HUES64 (cell line): ENCODE results near the gene KLHL29.

ENCODE experiments used
- H3K27ac ChIP-seq: 2 replicates; pipeline ENCODE4 v1.7.0; 2013; ENCODE audit warnings: low read depth, low read length, inconsistent platforms
- H3K27me3 ChIP-seq: 2 replicates; pipeline ENCODE4 v1.6.1; 2013; ENCODE audit warnings: mild to moderate bottlenecking, low read length; ENCODE audit not compliant: insufficient read depth
- H3K36me3 ChIP-seq: 2 replicates; pipeline ENCODE4 v1.6.1; 2013; ENCODE audit warnings: mild to moderate bottlenecking, low read length; ENCODE audit not compliant: insufficient read depth
- H3K4me1 ChIP-seq: 2 replicates; pipeline ENCODE4 v1.6.1; 2013; ENCODE audit warnings: mild to moderate bottlenecking, low read length, moderate library complexity; ENCODE audit not compliant: insufficient read depth
- H3K4me3 ChIP-seq: 2 replicates; pipeline ENCODE4 v1.5.1; 2013; ENCODE audit warnings: mild to moderate bottlenecking, low read length, moderate library complexity
- H3K9ac ChIP-seq: 2 replicates; pipeline ENCODE4 v1.6.1; 2013; ENCODE audit warnings: mild to moderate bottlenecking, low read depth, low read length
- H3K9me3 ChIP-seq: 2 replicates; pipeline ENCODE4 v1.6.1; 2013; ENCODE audit warnings: low read depth, low read length; ENCODE audit not compliant: insufficient read depth
- WGBS: fragments of 150-250, 120-280 bp; methylation state at CpG from one replicate; pipeline ENCODE4 v1.1.7; 2013; ENCODE audit warnings: missing lambda C conversion rate; 5-methylcytosine and 5-hydroxymethylcytosine counted together

KLHL29 gene

GRCh38 chr2:23478933-23479683 is 94.1 kb downstream of the KLHL29 start:
- WGBS: 84% methylated on average over 20 of the region's 20 CpGs
- peaks cover 45% of the 10 kb centered on the region for H3K4me1 ChIP-seq
- H3K27ac ChIP-seq: no peak overlapping the region
- no peak overlapping the region for H3K9ac ChIP-seq
- H3K27me3 ChIP-seq: peaks cover 12% of the 10 kb centered on the region
- H3K9me3 ChIP-seq: no peaks in the 10 kb centered on the region
- no peaks in the 10 kb centered on the region for H3K36me3 ChIP-seq
- H3K4me3 ChIP-seq: no peak overlapping the region

- H3K4me1 ChIP-seq: peaks cover 30% of the 10 kb centered on the region
- WGBS: 77% methylated on average over 16 of the region's 17 CpGs
- peak overlapping the region; percentile 32; the same call in 1 of the 2 replicates for H3K9ac ChIP-seq
- H3K9me3 ChIP-seq: no peaks in the 10 kb centered on the region
- no peaks in the 10 kb centered on the region for H3K36me3 ChIP-seq
- 0 out of 2 replicates have a peak, but pooled peaks cover 3% of the 10 kb centered on the region for H3K27me3 ChIP-seq
- no peak overlapping the region for H3K4me3 ChIP-seq
- peak overlapping the region; percentile 80 for H3K27ac ChIP-seq
Measured at GRCh38 chr2:23480957-23481797, 96.2 kb downstream of the KLHL29 start.

GRCh38 chr2:23482188-23482587 is 97.2 kb downstream of the KLHL29 start:
- no peaks in the 10 kb centered on the region for H3K36me3 ChIP-seq
- H3K4me1 ChIP-seq: peaks cover 24% of the 10 kb centered on the region
- WGBS: 89% methylated on average over 9 of the region's 9 CpGs
- no peak overlapping the region for H3K27ac ChIP-seq
- no peaks in the 10 kb centered on the region for H3K9me3 ChIP-seq
- H3K4me3 ChIP-seq: no peak overlapping the region
- no peak overlapping the region for H3K9ac ChIP-seq
- H3K27me3 ChIP-seq: no peaks in the 10 kb centered on the region

- H3K9ac ChIP-seq: no peak overlapping the region
- no peaks in the 10 kb centered on the region for H3K27me3 ChIP-seq
- no peak overlapping the region for H3K27ac ChIP-seq
- WGBS: 95% methylated on average over 6 of the region's 6 CpGs
- H3K4me3 ChIP-seq: no peak overlapping the region
- H3K36me3 ChIP-seq: no peaks in the 10 kb centered on the region
- H3K9me3 ChIP-seq: no peaks in the 10 kb centered on the region
- H3K4me1 ChIP-seq: peaks cover 24% of the 10 kb centered on the region
Measured at GRCh38 chr2:23482607-23483006, 97.6 kb downstream of the KLHL29 start.

- H3K36me3 ChIP-seq: no peaks in the 10 kb centered on the region
- peaks cover 13% of the 10 kb centered on the region for H3K4me1 ChIP-seq
- 90% methylated on average over 5 of the region's 5 CpGs for WGBS
- no peak overlapping the region for H3K9ac ChIP-seq
- no peak overlapping the region for H3K4me3 ChIP-seq
- H3K9me3 ChIP-seq: no peaks in the 10 kb centered on the region
- no peaks in the 10 kb centered on the region for H3K27me3 ChIP-seq
- H3K27ac ChIP-seq: no peak overlapping the region
Measured at GRCh38 chr2:23483791-23484190, 98.8 kb downstream of the KLHL29 start.

GRCh38 chr2:23484275-23484674 is 99.3 kb downstream of the KLHL29 start:
- H3K4me3 ChIP-seq: no peak overlapping the region
- H3K9ac ChIP-seq: no peak overlapping the region
- peaks cover 12% of the 10 kb centered on the region; the same call in 1 of the 2 replicates for H3K4me1 ChIP-seq
- 89% methylated on average over 8 of the region's 8 CpGs for WGBS
- no peaks in the 10 kb centered on the region for H3K9me3 ChIP-seq
- H3K27ac ChIP-seq: no peak overlapping the region
- H3K36me3 ChIP-seq: no peaks in the 10 kb centered on the region
- no peaks in the 10 kb centered on the region for H3K27me3 ChIP-seq

GRCh38 chr2:23484767-23485166 is 99.8 kb downstream of the KLHL29 start:
- no peak overlapping the region for H3K27ac ChIP-seq
- H3K36me3 ChIP-seq: no peaks in the 10 kb centered on the region
- peaks cover 12% of the 10 kb centered on the region; the same call in 1 of the 2 replicates for H3K4me1 ChIP-seq
- no peak overlapping the region for H3K9ac ChIP-seq
- no peaks in the 10 kb centered on the region for H3K27me3 ChIP-seq
- 89% methylated on average over 5 of the region's 5 CpGs for WGBS
- no peak overlapping the region for H3K4me3 ChIP-seq
- H3K9me3 ChIP-seq: no peaks in the 10 kb centered on the region

- Histone ChIP-seq H3K9me3 (no peaks in the 10 kb centered on the region), H3K27me3 (no peaks in the 10 kb centered on the region), H3K27ac (no peak overlapping the region), H3K4me1 (peaks cover 12% of the 10 kb centered on the region; the same call in 1 of the 2 replicates), H3K4me3 (no peak overlapping the region), H3K9ac (no peak overlapping the region), H3K36me3 (no peaks in the 10 kb centered on the region)
- WGBS: 91% methylated on average over 2 of the region's 2 CpGs
Measured at GRCh38 chr2:23485261-23485660, 100.3 kb downstream of the KLHL29 start.

- H3K9ac ChIP-seq: no peak overlapping the region
- 91% methylated on average over 10 of the region's 10 CpGs for WGBS
- H3K27me3 ChIP-seq: no peaks in the 10 kb centered on the region
- H3K27ac ChIP-seq: no peak overlapping the region
- no peaks in the 10 kb centered on the region for H3K36me3 ChIP-seq
- H3K4me1 ChIP-seq: peaks cover 6% of the 10 kb centered on the region; the same call in 1 of the 2 replicates
- no peaks in the 10 kb centered on the region for H3K9me3 ChIP-seq
- H3K4me3 ChIP-seq: no peak overlapping the region
Measured at GRCh38 chr2:23485841-23486683, 101.1 kb downstream of the KLHL29 start.

GRCh38 chr2:23486684-23487075 is 101.7 kb downstream of the KLHL29 start:
- Histone ChIP-seq H3K4me1 (peaks cover under 1% of the 10 kb centered on the region; the same call in 1 of the 2 replicates), H3K9me3 (no peaks in the 10 kb centered on the region), H3K9ac (no peak overlapping the region), H3K36me3 (no peaks in the 10 kb centered on the region), H3K4me3 (no peak overlapping the region), H3K27ac (no peak overlapping the region), H3K27me3 (no peaks in the 10 kb centered on the region)
- WGBS: 93% methylated on average over 5 of the region's 5 CpGs
